HG03457 (cell line): Measurements from ENCODE around the gene SFT2D3.
A peak's percentile ranks its signal among the peaks of the same experiment; 100 is the strongest.

ENCODE experiments used
- ATAC-seq: cut with Tn5 transposase; IDR thresholded peaks from one replicate; pipeline ENCODE4 v1.9.1; 2021; ENCODE audit warnings: moderate number of reproducible peaks; ENCODE audit not compliant: unreplicated experiment

The SFT2D3 gene

GRCh38 chr2:127737892-127738291 lies 36.6 kb downstream of the SFT2D3 start:
- no peak for ATAC-seq

- ATAC-seq, result no peak
These were observed 38.5 kb downstream of the SFT2D3 start for GRCh38 chr2:127739800-127740199.

- no peak for ATAC-seq
These were observed 39.5 kb downstream of the SFT2D3 start for GRCh38 chr2:127740665-127741288.

GRCh38 chr2:127743477-127744026 lies 42.3 kb downstream of the SFT2D3 start:
- no peak for ATAC-seq

- no peak for ATAC-seq
These were observed 46.3 kb downstream of the SFT2D3 start for GRCh38 chr2:127747621-127748020.

GRCh38 chr2:127749537-127749936 lies 48.2 kb downstream of the SFT2D3 start:
- ATAC-seq, result peak; percentile 96

GRCh38 chr2:127753374-127753773 lies 52.1 kb downstream of the SFT2D3 start:
- no peak for ATAC-seq

GRCh38 chr2:127754186-127754585 lies 52.9 kb downstream of the SFT2D3 start:
- ATAC-seq, result no peak
